Gastrocnemius medialis (tissue), 4 donors: ENCODE results near the gene TRAPPC14. TPM values are rescaled to one million over a fixed set of nuclear protein-coding genes. Genes with fewer than 3 reads are reported as not detected.

ENCODE experiments used
- ATAC-seq, 2 donors: fragments of 150-250 bp; one replicate each; pipeline ENCODE4 v1.9.1; 2016
- DNase-seq, 2 donors: peaks; one replicate each; pipeline ENCODE4 v3.0.0-alpha.2; 2019
- H3K27ac ChIP-seq, 4 donors: fragments of 200-600 bp; sonication (generic); 1 replicate in 1 of 4; 2 replicates in 3 of 4; pipeline ENCODE4 v1.5.1; 2016 to 2018; ENCODE audit warnings: mild to moderate bottlenecking in 2 of 4, moderate library complexity in 1 of 4
- H3K27me3 ChIP-seq, 3 donors: fragments of 200-600 bp; sonication (generic) in 2 of 3; 1 replicate in 1 of 3; 2 replicates in 2 of 3; pipeline versions ENCODE4 v1.5.1 to v1.6.0; 2016 to 2019; ENCODE audit warnings: mild to moderate bottlenecking in 1 of 3, moderate library complexity in 1 of 3
- H3K36me3 ChIP-seq, 2 donors: fragments of 200-600 bp; sonication (generic) in 1 of 2; one replicate each; pipeline ENCODE4 v1.5.1; 2017 to 2018
- H3K4me1 ChIP-seq, 2 donors: fragments of 200-600 bp; sonication (generic) in 1 of 2; one replicate each; pipeline ENCODE4 v1.5.1; 2016 to 2017; ENCODE audit warnings: mild to moderate bottlenecking in 2 of 2
- H3K4me3 ChIP-seq, 4 donors: fragments of 200-600 bp; sonication (generic) in 3 of 4; 1 replicate in 1 of 4; 2 replicates in 3 of 4; pipeline ENCODE4 v1.5.1; 2016 to 2019; ENCODE audit warnings: mild to moderate bottlenecking in 2 of 4
- H3K9me3 ChIP-seq, 3 donors: fragments of 200-600 bp; sonication (generic) in 2 of 3; 1 replicate in 1 of 3; 2 replicates in 2 of 3; pipeline ENCODE4 v1.5.1; 2016 to 2019
- CTCF ChIP-seq, 5 experiments: fragments of 450-650 bp in 3 of 5; fragments of 200-600 bp in 2 of 5; sonication (generic) in 2 of 5; IDR thresholded peaks in 4 of 5; conservative IDR thresholded peaks in 1 of 5; 1 replicate in 4 of 5; 2 replicates in 1 of 5; pipeline ENCODE4 v1.5.1; 2016 to 2019; ENCODE audit warnings: antibody characterized with exemption in 5 of 5, mild to moderate bottlenecking in 3 of 5, moderate library complexity in 3 of 5
- POLR2A ChIP-seq, 2 donors: fragments of 450-650 bp; IDR thresholded peaks; one replicate each; pipeline ENCODE4 v1.6.1; 2017; ENCODE audit warnings: antibody characterized with exemption in 2 of 2, mild to moderate bottlenecking in 2 of 2, moderate library complexity in 2 of 2
- in situ Hi-C, 4 donors: fragments of 200-750 bp; cut with MboI; loops; one replicate each; pipeline versions ENCODE4 v1.15.0 to v1.8.0; 2017; ENCODE audit warnings: low sequenced_read_pairs in 4 of 4
- intact Hi-C: fragments of 100-400 bp; cut with DNase I; formaldehyde crosslinking; loops from one replicate; pipeline ENCODE4 v1.15.1; 2023; ENCODE audit warnings: low total_unique reads
- total RNA-seq, 4 donors: library from RNA; depleted of rRNA; stranded (reverse); fragments of >200 nt; gene quantifications; one replicate each; pipeline versions ENCODE4 v1.1.0 to v1.2.3, GENCODE V29; 2016

Gene TRAPPC14
- total RNA-seq, 4 donors from 2014 or later = 3.0 to 6.1 (median 4.2) TPM

- DNase-seq (peak; percentile 92 to 95), ATAC-seq (peak; percentile 98 to 99)
- no peaks in the 10 kb centered on the region for H3K27me3 ChIP-seq
- peaks cover 17% of the 10 kb centered on the region in 2 donors for H3K4me1 ChIP-seq
- H3K9me3 ChIP-seq = no peaks in the 10 kb centered on the region
- in situ Hi-C loops = no loop called here
- peak within 1 kb of the TSS; percentile 80 to 94 (median 88) for H3K4me3 ChIP-seq
- intact Hi-C loops = loop anchor here (1.0 kb wide), 3 partner anchors 8 to 29 kb away; partner anchors contain the start of genes AP4M1, LAMTOR4 and MCM7
- TF ChIP-seq CTCF (IDR thresholded peaks at IDR 0.05 in 4 of 5, conservative IDR thresholded peaks at IDR 0.05 in 1 of 5) (peak in 1 of 5 experiments; percentile 17), POLR2A (IDR thresholded peaks at IDR 0.05) (peak; percentile 39 to 48)
- H3K27ac ChIP-seq = peak within 1 kb of the TSS; percentile 86 to 90 (median 87)
- H3K36me3 ChIP-seq = peaks cover 0 to under 1% of the 10 kb centered on the region in 2 donors
Measured at GRCh38 chr7:100119072-100119969, 39.2 kb downstream of the TRAPPC14 start, which contains the start of the genes CNPY4 and TAF6. CNPY4 (plus strand) TSS chr7:100119634; CDS start chr7:100119745, 111 bp downstream. TAF6 (minus strand) TSS chr7:100119358; CDS start chr7:100114209, 5,149 bp downstream.

GRCh38 chr7:100118388-100119071 lies 40.0 kb downstream of the TRAPPC14 start:
- in situ Hi-C loops (no loop called here), intact Hi-C loops (loop anchor here (1.0 kb wide), 3 partner anchors 9 to 30 kb away; partner anchors contain the start of genes AP4M1, LAMTOR4 and MCM7)
- H3K27ac ChIP-seq = peak overlapping the region; percentile 86 to 90 (median 87)
- no peaks in the 10 kb centered on the region for H3K9me3 ChIP-seq
- no peak for DNase-seq
- peak overlapping the region; percentile 80 to 94 (median 88) for H3K4me3 ChIP-seq
- peaks cover 0 to 9% of the 10 kb centered on the region in 2 donors for H3K36me3 ChIP-seq
- peaks cover 17% of the 10 kb centered on the region in 2 donors for H3K4me1 ChIP-seq
- no peak for TF ChIP-seq POLR2A (IDR thresholded peaks at IDR 0.05)
- TF ChIP-seq CTCF (IDR thresholded peaks at IDR 0.05 in 4 of 5, conservative IDR thresholded peaks at IDR 0.05 in 1 of 5) = no peak
- H3K27me3 ChIP-seq = no peaks in the 10 kb centered on the region
- no peak for ATAC-seq

- peaks cover 0 to 42% of the 10 kb centered on the region in 2 donors for H3K36me3 ChIP-seq
- no peak overlapping the region for H3K4me3 ChIP-seq
- H3K27ac ChIP-seq = no peak overlapping the region
- intact Hi-C loops (no loop called here), in situ Hi-C loops (no loop called here)
- H3K4me1 ChIP-seq = peaks cover 9% of the 10 kb centered on the region in 2 donors
- H3K27me3 ChIP-seq = no peaks in the 10 kb centered on the region
- DNase-seq (no peak), ATAC-seq (no peak)
- no peak for TF ChIP-seq CTCF (IDR thresholded peaks at IDR 0.05 in 4 of 5, conservative IDR thresholded peaks at IDR 0.05 in 1 of 5)
- no peak for TF ChIP-seq POLR2A (IDR thresholded peaks at IDR 0.05)
- H3K9me3 ChIP-seq = no peaks in the 10 kb centered on the region
Measured at GRCh38 chr7:100115026-100115425, 43.5 kb downstream of the TRAPPC14 start.

GRCh38 chr7:100111914-100112313 lies 46.6 kb downstream of the TRAPPC14 start:
- intact Hi-C loops (no loop called here), in situ Hi-C loops (no loop called here)
- TF ChIP-seq CTCF (IDR thresholded peaks at IDR 0.05 in 4 of 5, conservative IDR thresholded peaks at IDR 0.05 in 1 of 5) (no peak), POLR2A (IDR thresholded peaks at IDR 0.05) (no peak)
- no peaks in the 10 kb centered on the region for H3K4me1 ChIP-seq
- ATAC-seq (no peak), DNase-seq (no peak)
- H3K27ac ChIP-seq = no peak overlapping the region
- H3K27me3 ChIP-seq = no peaks in the 10 kb centered on the region
- H3K36me3 ChIP-seq = peaks cover 0 to 73% of the 10 kb centered on the region in 2 donors
- H3K4me3 ChIP-seq = no peak overlapping the region
- no peaks in the 10 kb centered on the region for H3K9me3 ChIP-seq
